Measurements from ENCODE around the gene TUBGCP2.

TUBGCP2 gene

GRCh38 chr10:133341983-133342382 lies 33.3 kb upstream of the TUBGCP2 start:
- no peak overlapping the region for H3K4me3 ChIP-seq (ENCODE audit: low read depth, low read length)
- TF ChIP-seq, protein P1, sequence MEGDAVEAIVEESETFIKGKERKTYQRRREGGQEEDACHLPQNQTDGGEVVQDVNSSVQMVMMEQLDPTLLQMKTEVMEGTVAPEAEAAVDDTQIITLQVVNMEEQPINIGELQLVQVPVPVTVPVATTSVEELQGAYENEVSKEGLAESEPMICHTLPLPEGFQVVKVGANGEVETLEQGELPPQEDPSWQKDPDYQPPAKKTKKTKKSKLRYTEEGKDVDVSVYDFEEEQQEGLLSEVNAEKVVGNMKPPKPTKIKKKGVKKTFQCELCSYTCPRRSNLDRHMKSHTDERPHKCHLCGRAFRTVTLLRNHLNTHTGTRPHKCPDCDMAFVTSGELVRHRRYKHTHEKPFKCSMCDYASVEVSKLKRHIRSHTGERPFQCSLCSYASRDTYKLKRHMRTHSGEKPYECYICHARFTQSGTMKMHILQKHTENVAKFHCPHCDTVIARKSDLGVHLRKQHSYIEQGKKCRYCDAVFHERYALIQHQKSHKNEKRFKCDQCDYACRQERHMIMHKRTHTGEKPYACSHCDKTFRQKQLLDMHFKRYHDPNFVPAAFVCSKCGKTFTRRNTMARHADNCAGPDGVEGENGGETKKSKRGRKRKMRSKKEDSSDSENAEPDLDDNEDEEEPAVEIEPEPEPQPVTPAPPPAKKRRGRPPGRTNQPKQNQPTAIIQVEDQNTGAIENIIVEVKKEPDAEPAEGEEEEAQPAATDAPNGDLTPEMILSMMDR (IDR thresholded peaks at IDR 0.05; ENCODE audit: low read depth, low read length, missing control alignments), result no peak

GRCh38 chr10:133339708-133340380 lies 31.2 kb upstream of the TUBGCP2 start:
- DNase-seq (ENCODE audit: low read depth), result no peak
- TF ChIP-seq, protein P1 (IDR thresholded peaks at IDR 0.05; ENCODE audit: low read depth, low read length, missing control alignments), result no peak
- H3K4me3 ChIP-seq (ENCODE audit: low read depth, low read length), result no peak overlapping the region

More at GRCh38 chr10:133341983-133342382, 33.3 kb upstream of the TUBGCP2 start:
- DNase-seq (ENCODE audit: low read depth), result no peak

DNA sequence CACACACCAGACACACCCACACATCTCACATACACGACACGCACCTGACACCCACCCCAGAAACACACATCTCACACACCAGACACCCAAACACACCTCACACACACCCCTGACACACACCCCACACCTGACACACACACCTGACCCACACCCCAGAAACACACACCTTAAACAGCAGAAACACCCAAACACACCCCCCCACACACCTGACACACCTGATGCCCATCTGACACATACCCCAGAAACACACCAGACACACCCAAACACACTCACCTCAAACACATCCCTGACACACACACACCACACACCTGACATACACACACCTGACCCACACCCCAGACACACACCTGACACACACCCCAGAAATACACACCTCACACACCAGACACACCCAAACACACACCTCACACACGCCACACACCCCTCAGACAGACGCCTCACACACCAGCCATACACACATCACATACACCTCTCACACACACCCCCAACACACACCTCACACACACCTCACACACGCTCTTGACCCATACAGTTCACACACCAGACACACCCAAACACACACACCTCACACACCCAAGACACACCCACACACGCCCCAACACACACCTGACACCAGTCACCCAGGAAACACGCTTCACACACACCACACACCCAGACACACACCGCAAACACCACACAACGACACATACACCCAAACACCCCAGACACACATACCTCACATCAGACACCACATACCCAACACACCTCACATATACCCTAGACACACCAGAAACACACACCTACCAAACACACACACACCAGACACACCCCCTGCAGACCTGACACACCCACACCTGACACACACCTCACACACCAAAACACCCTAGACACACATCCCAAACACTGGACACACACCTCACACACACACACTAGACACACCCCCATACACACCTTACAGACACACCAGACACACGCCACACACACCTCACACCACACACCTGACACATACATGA lies 29.7 kb upstream of the TUBGCP2 start:
- TF ChIP-seq, protein P1 (IDR thresholded peaks at IDR 0.05; ENCODE audit: low read depth, low read length, missing control alignments), result no peak
- no peak overlapping the region for H3K4me3 ChIP-seq (ENCODE audit: low read depth, low read length)
- no peak for DNase-seq (ENCODE audit: low read depth)

DNA sequence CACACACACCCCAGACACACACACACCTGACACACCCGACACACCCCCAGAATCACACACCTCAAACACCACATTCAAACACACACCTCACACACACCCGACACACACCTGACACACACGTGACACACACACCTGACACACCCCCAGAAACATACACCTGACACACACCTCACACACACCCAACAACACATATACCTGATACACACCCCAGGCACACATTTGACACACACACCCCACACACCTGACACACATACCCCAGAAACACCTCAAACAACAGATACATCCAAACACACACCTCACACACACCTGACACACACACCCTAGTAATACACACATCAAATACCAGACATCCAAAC lies 28.7 kb upstream of the TUBGCP2 start:
- no peak overlapping the region for H3K4me3 ChIP-seq (ENCODE audit: low read depth, low read length)
- TF ChIP-seq, protein P1 (IDR thresholded peaks at IDR 0.05; ENCODE audit: low read depth, low read length, missing control alignments), result no peak
- DNase-seq (ENCODE audit: low read depth), result no peak

GRCh38 chr10:133336577-133337369 lies 28.1 kb upstream of the TUBGCP2 start, which contains the start of gene CALY:
Gene CALY (minus strand): TSS chr10:133336896. CDS start chr10:133328989, 7,907 bp downstream.
- H3K4me3 ChIP-seq (ENCODE audit: low read depth, low read length), result no peak within 1 kb of the TSS; the same call in 1 of the 2 replicates
- TF ChIP-seq, protein P1 (IDR thresholded peaks at IDR 0.05; ENCODE audit: low read depth, low read length, missing control alignments), result no peak
- no peak for DNase-seq (ENCODE audit: low read depth)

- TF ChIP-seq, protein P1 (IDR thresholded peaks at IDR 0.05; ENCODE audit: low read depth, low read length, missing control alignments), result no peak
- no peak for DNase-seq (ENCODE audit: low read depth)
- no peak overlapping the region; the same call in 1 of the 2 replicates for H3K4me3 ChIP-seq (ENCODE audit: low read depth, low read length)
Observed at GRCh38 chr10:133336118-133336576, 27.5 kb upstream of the TUBGCP2 start.
